ENCODE measurements around the gene HYLS1.
A peak's percentile ranks its signal among the peaks of the same experiment; 100 is the strongest.
"Not testable (repeated sequence)": the region's sequence is repeated elsewhere in the genome, so short reads cannot be mapped to it uniquely, and the experiment has no call there.

HYLS1 gene

DNA sequence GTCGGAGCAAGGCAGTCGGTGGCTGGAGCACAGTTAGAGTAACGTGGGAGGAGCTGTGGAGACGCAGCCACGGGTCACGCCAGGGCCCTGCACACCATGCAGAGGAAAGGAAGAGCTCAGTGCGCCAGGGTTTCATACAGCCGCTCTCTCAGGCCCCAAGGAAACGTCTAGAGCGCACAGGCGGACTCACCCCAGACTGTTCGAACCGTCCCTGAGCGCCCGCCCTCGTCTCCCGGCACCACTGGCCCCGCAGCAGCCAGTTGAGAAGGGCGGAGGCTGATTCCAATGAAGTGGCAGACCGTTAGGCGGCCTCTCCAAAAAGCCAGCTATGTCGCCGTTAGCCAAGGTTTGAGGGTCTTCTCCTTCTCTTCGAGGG is 483 bp upstream of the HYLS1 start:
- intact Hi-C loops (cut with micrococcal nuclease): loop anchor here (1.0 to 10.0 kb wide), 3 partner anchors 16 to 932 kb away; partner anchors contain the start of genes CCDC15, CHEK1 and PUS3
- Mint-ChIP-seq H3K27me3 (peaks cover 3% of the 10 kb centered on the region), H3K4me3 (peak overlapping the region; percentile 85), H3K36me3 (ENCODE audit: low read depth) (peaks cover 15% of the 10 kb centered on the region), H3K27ac (peak overlapping the region; percentile 91), H3K9me3 (no peaks in the 10 kb centered on the region), H3K4me1 (ENCODE audit: low read depth) (peaks cover 18% of the 10 kb centered on the region)

- intact Hi-C loops (cut with micrococcal nuclease): no loop called here
- no peaks in the 10 kb centered on the region for H3K9me3 Mint-ChIP-seq
- peaks cover 50% of the 10 kb centered on the region for H3K36me3 Mint-ChIP-seq (ENCODE audit: low read depth)
- no peak overlapping the region for H3K27ac Mint-ChIP-seq
- H3K27me3 Mint-ChIP-seq: peaks cover 2% of the 10 kb centered on the region
- H3K4me1 Mint-ChIP-seq (ENCODE audit: low read depth): peaks cover 23% of the 10 kb centered on the region
- H3K4me3 Mint-ChIP-seq: no peak overlapping the region
Measured at GRCh38 chr11:125890447-125891100, 3.1 kb downstream of the HYLS1 start.

DNA sequence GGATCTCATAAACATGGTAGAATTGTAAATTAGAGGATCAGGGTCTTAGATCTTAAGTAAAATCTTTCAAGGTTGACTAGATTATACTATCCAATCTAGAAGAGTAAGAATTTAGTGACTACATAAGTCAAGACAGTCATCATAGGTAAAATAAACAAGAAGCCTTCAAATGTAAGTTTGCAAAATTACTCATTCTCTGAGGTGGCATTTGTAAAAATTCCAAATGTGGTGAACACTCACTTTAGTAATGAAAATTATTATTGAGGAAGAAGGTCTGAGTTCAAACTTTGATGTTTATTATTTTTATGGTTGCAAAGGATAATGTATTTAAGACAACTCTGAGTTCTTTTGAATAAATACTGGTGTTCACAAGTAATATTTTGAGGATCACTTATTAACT is 4.6 kb downstream of the HYLS1 start:
- no peaks in the 10 kb centered on the region for H3K9me3 Mint-ChIP-seq
- intact Hi-C loops (cut with micrococcal nuclease): no loop called here
- H3K4me1 Mint-ChIP-seq (ENCODE audit: low read depth): peaks cover 17% of the 10 kb centered on the region
- H3K27me3 Mint-ChIP-seq: no peaks in the 10 kb centered on the region
- H3K36me3 Mint-ChIP-seq (ENCODE audit: low read depth): peaks cover 57% of the 10 kb centered on the region
- no peak overlapping the region for H3K27ac Mint-ChIP-seq
- H3K4me3 Mint-ChIP-seq: no peak overlapping the region

GRCh38 chr11:125892994-125893393 is 5.5 kb downstream of the HYLS1 start:
- H3K4me1 Mint-ChIP-seq (ENCODE audit: low read depth): peaks cover 14% of the 10 kb centered on the region
- peaks cover 51% of the 10 kb centered on the region for H3K36me3 Mint-ChIP-seq (ENCODE audit: low read depth)

GRCh38 chr11:125901872-125902271 is 14.4 kb downstream of the HYLS1 start:
- peak overlapping the region; percentile 37 for H3K4me3 Mint-ChIP-seq
- H3K9me3 Mint-ChIP-seq: no peaks in the 10 kb centered on the region
- peaks cover 34% of the 10 kb centered on the region for H3K27me3 Mint-ChIP-seq
- intact Hi-C loops (cut with micrococcal nuclease): no loop called here
- peaks cover 20% of the 10 kb centered on the region for H3K4me1 Mint-ChIP-seq (ENCODE audit: low read depth)
- H3K36me3 Mint-ChIP-seq (ENCODE audit: low read depth): peaks cover 23% of the 10 kb centered on the region
- no peak overlapping the region for H3K27ac Mint-ChIP-seq

More at GRCh38 chr11:125892994-125893393, 5.5 kb downstream of the HYLS1 start:
- H3K27ac Mint-ChIP-seq: no peak overlapping the region
- H3K27me3 Mint-ChIP-seq: no peaks in the 10 kb centered on the region
- no peak overlapping the region for H3K4me3 Mint-ChIP-seq
- intact Hi-C loops (cut with micrococcal nuclease): no loop called here
- H3K9me3 Mint-ChIP-seq: no peaks in the 10 kb centered on the region

- peaks cover 23% of the 10 kb centered on the region for H3K36me3 Mint-ChIP-seq (ENCODE audit: low read depth)
- H3K4me1 Mint-ChIP-seq (ENCODE audit: low read depth): peaks cover 20% of the 10 kb centered on the region
- peak overlapping the region; percentile 89 for H3K4me3 Mint-ChIP-seq
- peaks cover 34% of the 10 kb centered on the region for H3K27me3 Mint-ChIP-seq
- H3K27ac Mint-ChIP-seq: peak overlapping the region; percentile 90
- intact Hi-C loops (cut with micrococcal nuclease): no loop called here
- no peaks in the 10 kb centered on the region for H3K9me3 Mint-ChIP-seq
Measured at GRCh38 chr11:125902277-125902926, 14.9 kb downstream of the HYLS1 start.

GRCh38 chr11:125902927-125903710 is 15.7 kb downstream of the HYLS1 start, which contains the start of gene PUS3:
TSS of gene PUS3 (minus strand) at chr11:125903206. CDS start at chr11:125896284, 6,922 bp downstream.
- H3K9me3 Mint-ChIP-seq: no peaks in the 10 kb centered on the region
- intact Hi-C loops (cut with micrococcal nuclease): loop anchor here (1.0 kb wide), 2 partner anchors 16 to 308 kb away; partner anchors contain the start of genes FAM118B, HYLS1 and RPUSD4
- H3K4me1 Mint-ChIP-seq (ENCODE audit: low read depth): peaks cover 20% of the 10 kb centered on the region
- H3K36me3 Mint-ChIP-seq (ENCODE audit: low read depth): peaks cover 23% of the 10 kb centered on the region
- H3K27ac Mint-ChIP-seq: peak within 1 kb of the TSS; percentile 90
- H3K27me3 Mint-ChIP-seq: peaks cover 37% of the 10 kb centered on the region
- H3K4me3 Mint-ChIP-seq: peak within 1 kb of the TSS; percentile 89

DNA sequence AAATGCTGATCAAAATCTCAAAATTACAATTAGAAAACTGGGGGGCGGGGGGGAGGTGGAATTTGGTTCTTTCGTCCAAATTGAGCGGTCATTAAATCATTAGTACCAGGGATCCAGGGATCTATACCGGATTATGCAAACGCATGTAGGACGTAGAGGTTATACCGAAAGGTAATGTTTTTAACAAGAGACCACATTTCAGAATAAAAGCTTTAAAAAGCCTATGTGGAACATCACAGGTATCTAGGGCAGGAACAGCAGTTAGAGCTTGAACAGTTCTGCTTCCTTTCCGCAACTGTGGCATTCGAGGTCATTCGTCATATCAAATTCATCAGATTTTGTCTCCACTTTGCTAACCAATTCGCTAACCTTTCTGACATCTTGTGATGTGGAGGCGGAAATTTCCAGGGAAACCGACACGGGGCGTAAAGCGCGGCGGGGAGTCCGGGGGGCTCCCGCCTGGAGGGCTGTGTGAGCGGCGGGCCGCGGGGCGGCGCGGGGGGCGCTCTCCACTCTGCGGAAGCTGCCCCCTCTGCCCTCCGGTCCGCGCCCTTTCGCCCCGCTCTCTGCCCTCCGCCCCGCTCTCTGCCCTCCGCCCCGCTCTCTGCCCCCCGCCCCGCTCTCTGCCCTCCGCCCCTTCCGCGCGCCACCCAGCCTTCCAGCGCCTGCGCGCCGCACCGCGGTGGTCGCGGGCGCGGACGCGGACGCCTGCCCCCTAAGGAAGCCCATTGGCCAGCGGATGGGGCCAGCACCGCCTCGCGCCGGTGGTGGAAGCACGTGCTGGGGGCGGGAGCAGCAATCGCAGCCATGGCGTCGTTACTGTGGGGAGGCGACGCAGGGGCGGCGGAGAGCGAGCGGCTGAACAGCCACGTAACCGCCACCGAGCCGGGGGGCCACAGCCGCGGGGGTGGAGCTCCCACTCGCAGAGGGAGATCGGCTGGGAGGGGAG is 16.5 kb downstream of the HYLS1 start, which contains the start of gene DDX25:
Gene DDX25 (plus strand): TSS at position 798 of the 949 bp plus-strand sequence. CDS start 10 bp downstream, at position 808.
- intact Hi-C loops (cut with micrococcal nuclease): loop anchor here (1.0 kb wide), 2 partner anchors 17 to 307 kb away; partner anchors contain the start of genes FAM118B, HYLS1 and RPUSD4
- peaks cover 20% of the 10 kb centered on the region for H3K4me1 Mint-ChIP-seq (ENCODE audit: low read depth)
- no peaks in the 10 kb centered on the region for H3K9me3 Mint-ChIP-seq
- peaks cover 39% of the 10 kb centered on the region for H3K27me3 Mint-ChIP-seq
- H3K27ac Mint-ChIP-seq: no peak within 1 kb of the TSS
- H3K4me3 Mint-ChIP-seq: peak within 1 kb of the TSS; percentile 89
- H3K36me3 Mint-ChIP-seq (ENCODE audit: low read depth): peaks cover 23% of the 10 kb centered on the region

GRCh38 chr11:125904678-125905077 is 17.2 kb downstream of the HYLS1 start:
- Mint-ChIP-seq H3K4me3 (no peak overlapping the region), H3K27me3 (peaks cover 42% of the 10 kb centered on the region), H3K9me3 (no peaks in the 10 kb centered on the region), H3K4me1 (ENCODE audit: low read depth) (peaks cover 20% of the 10 kb centered on the region), H3K36me3 (ENCODE audit: low read depth) (peaks cover 17% of the 10 kb centered on the region), H3K27ac (no peak overlapping the region)
- intact Hi-C loops (cut with micrococcal nuclease): loop anchor here (5.0 kb wide), 1 partner anchor 158 kb away; the partner anchor contains the start of gene CDON

GRCh38 chr11:125910226-125910849 is 22.9 kb downstream of the HYLS1 start:
- intact Hi-C loops (cut with micrococcal nuclease): no loop called here
- no peak overlapping the region for H3K4me3 Mint-ChIP-seq
- no peaks in the 10 kb centered on the region for H3K4me1 Mint-ChIP-seq (ENCODE audit: low read depth)
- H3K27me3 Mint-ChIP-seq: peaks cover 29% of the 10 kb centered on the region
- H3K9me3 Mint-ChIP-seq: no peaks in the 10 kb centered on the region
- H3K27ac Mint-ChIP-seq: no peak overlapping the region
- no peaks in the 10 kb centered on the region for H3K36me3 Mint-ChIP-seq (ENCODE audit: low read depth)

DNA sequence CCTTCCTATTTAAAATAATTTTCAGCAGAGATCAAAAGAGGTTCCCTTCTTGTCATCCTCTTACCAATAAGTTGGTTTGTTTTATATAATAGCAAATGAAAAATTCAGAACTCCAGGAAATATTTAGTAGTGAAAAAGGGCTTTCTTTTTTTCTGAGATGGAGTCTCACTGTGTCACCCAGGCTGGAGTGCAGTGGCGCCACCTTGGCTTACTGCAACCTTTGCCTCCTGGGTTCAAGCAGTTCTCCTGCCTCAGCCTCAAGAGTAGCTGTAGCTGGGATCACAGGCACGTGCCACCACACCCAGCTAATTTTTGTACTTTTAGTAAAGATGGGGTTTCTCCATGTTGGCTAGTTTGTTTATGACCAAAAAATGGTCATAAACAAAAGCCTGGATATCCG is 27.1 kb downstream of the HYLS1 start:
- H3K27ac Mint-ChIP-seq; H3K4me1 Mint-ChIP-seq (ENCODE audit: low read depth); H3K36me3 Mint-ChIP-seq (ENCODE audit: low read depth); H3K9me3 Mint-ChIP-seq; intact Hi-C loops (cut with micrococcal nuclease); H3K4me3 Mint-ChIP-seq: not testable (repeated sequence)
- peaks cover 16% of the 10 kb centered on the region for H3K27me3 Mint-ChIP-seq

DNA sequence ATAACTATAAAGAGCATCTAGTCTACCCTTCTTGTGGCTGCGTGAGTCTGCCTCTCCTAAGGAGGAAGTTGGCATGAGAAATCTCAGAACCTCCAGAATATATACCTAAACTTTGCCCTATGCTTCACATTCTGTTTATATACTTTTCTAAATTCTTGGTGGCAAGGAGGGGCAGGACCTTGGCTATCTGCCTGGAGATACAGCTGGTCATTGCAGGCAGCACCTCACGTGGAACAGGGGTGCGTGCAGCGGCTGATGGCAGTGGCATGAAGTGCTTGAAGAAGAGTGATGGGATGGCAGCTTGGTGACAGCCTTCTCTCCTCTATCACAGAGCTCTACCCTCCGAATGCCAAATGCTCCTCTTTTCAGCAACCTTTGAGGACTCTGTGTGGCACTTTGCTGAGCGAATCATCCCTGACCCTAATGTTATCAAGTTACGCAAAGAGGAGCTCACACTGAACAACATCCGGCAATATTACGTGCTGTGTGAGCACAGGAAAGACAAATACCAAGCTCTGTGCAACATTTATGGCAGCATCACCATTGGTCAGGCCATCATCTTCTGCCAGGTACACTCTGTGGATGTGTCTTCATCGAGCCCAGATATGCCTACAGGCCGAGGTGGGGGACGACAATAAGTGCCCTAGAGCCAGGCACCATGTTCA is 29.3 kb downstream of the HYLS1 start:
- Mint-ChIP-seq H3K4me3 (no peak overlapping the region), H3K9me3 (no peaks in the 10 kb centered on the region), H3K4me1 (ENCODE audit: low read depth) (no peaks in the 10 kb centered on the region), H3K27me3 (peaks cover 5% of the 10 kb centered on the region), H3K36me3 (ENCODE audit: low read depth) (no peaks in the 10 kb centered on the region), H3K27ac (no peak overlapping the region)
- intact Hi-C loops (cut with micrococcal nuclease): no loop called here

All from dendritic cell treated with granulocyte-macrophage colony-stimulating factor and Interleukin-4, amounts not matched to agents 40 ng/mL and 50 ng/mL, for 4 days (primary cell).